Naive B cell (primary cell): ENCODE measurements around the gene ST3GAL2. TPM values are rescaled to one million over a fixed set of nuclear protein-coding genes. Genes with fewer than 3 reads are reported as not detected.
"Not testable (repeated sequence)": the region's sequence is repeated elsewhere in the genome, so short reads cannot be mapped to it uniquely, and the experiment has no call there.

Experiments
- ATAC-seq, 2 donors: fragments of 150-1000 bp; cut with Tn5 transposase; 2 replicates each; pipeline ENCODE4 v1.10.0; 2021; ENCODE audit warnings: low read depth in 2 of 2, mild to moderate bottlenecking in 2 of 2, moderate library complexity in 2 of 2
- DNase-seq: peaks from one replicate; pipeline ENCODE4 v3.0.0; 2022
- H3K27ac Mint-ChIP-seq, 6 donors: one replicate each; pipeline ENCODE4 v1.8.0; 2020 to 2022; ENCODE audit warnings: mild to moderate bottlenecking in 6 of 6, mixed read lengths in 6 of 6, moderate library complexity in 5 of 6, inconsistent platforms in 2 of 6
- H3K27me3 Mint-ChIP-seq, 3 donors: one replicate each; pipeline ENCODE4 v1.8.0; 2021 to 2022; ENCODE audit warnings: mixed read lengths in 3 of 3, mild to moderate bottlenecking in 1 of 3
- H3K36me3 Mint-ChIP-seq, 2 donors: one replicate each; pipeline ENCODE4 v1.8.0; 2020 to 2022; ENCODE audit warnings: mixed read lengths in 2 of 2, inconsistent platforms in 1 of 2, mild to moderate bottlenecking in 1 of 2
- H3K4me1 Mint-ChIP-seq, 3 donors: one replicate each; pipeline ENCODE4 v1.8.0; 2020 to 2022; ENCODE audit warnings: mixed read lengths in 3 of 3, inconsistent platforms in 1 of 3, mild to moderate bottlenecking in 1 of 3, moderate library complexity in 1 of 3
- H3K4me3 Mint-ChIP-seq, 8 donors: one replicate each; pipeline ENCODE4 v1.8.0; 2020 to 2022; ENCODE audit warnings: mild to moderate bottlenecking in 8 of 8, mixed read lengths in 8 of 8, moderate library complexity in 8 of 8, inconsistent platforms in 2 of 8
- H3K9me3 Mint-ChIP-seq, 7 donors: one replicate each; pipeline ENCODE4 v1.8.0; 2020 to 2022; ENCODE audit warnings: mixed read lengths in 7 of 7, mild to moderate bottlenecking in 5 of 7, inconsistent platforms in 2 of 7, moderate library complexity in 1 of 7
- polyA plus RNA-seq, 6 donors: library from polyadenylated mRNA; unstranded; fragments of 300-500 nt; fragmentation: Illumina TruSeq; gene quantifications; one replicate each; pipeline ENCODE4 v1.2.3, GENCODE V29; 2021; ENCODE audit warnings: low read depth in 6 of 6

ST3GAL2 gene
- polyA plus RNA-seq, 6 donors from 2014 or later, result 12.7 to 28.7 (median 22.3) TPM

GRCh38 chr16:70455910-70456309 lies 17.0 kb upstream of the ST3GAL2 start:
- peak overlapping the region in 2 of 6 donors; percentile 92 to 93 for H3K27ac Mint-ChIP-seq
- no peaks in the 10 kb centered on the region for H3K9me3 Mint-ChIP-seq
- peaks cover 0 to 4% (median 0%) of the 10 kb centered on the region in 3 donors for H3K27me3 Mint-ChIP-seq
- H3K4me1 Mint-ChIP-seq, result peaks cover 5 to 30% (median 12%) of the 10 kb centered on the region in 3 donors
- DNase-seq, result no peak
- no peak for ATAC-seq
- H3K4me3 Mint-ChIP-seq, result peak overlapping the region in 7 of 8 donors; percentile 90 to 96 (median 93)
- no peaks in the 10 kb centered on the region for H3K36me3 Mint-ChIP-seq

DNA sequence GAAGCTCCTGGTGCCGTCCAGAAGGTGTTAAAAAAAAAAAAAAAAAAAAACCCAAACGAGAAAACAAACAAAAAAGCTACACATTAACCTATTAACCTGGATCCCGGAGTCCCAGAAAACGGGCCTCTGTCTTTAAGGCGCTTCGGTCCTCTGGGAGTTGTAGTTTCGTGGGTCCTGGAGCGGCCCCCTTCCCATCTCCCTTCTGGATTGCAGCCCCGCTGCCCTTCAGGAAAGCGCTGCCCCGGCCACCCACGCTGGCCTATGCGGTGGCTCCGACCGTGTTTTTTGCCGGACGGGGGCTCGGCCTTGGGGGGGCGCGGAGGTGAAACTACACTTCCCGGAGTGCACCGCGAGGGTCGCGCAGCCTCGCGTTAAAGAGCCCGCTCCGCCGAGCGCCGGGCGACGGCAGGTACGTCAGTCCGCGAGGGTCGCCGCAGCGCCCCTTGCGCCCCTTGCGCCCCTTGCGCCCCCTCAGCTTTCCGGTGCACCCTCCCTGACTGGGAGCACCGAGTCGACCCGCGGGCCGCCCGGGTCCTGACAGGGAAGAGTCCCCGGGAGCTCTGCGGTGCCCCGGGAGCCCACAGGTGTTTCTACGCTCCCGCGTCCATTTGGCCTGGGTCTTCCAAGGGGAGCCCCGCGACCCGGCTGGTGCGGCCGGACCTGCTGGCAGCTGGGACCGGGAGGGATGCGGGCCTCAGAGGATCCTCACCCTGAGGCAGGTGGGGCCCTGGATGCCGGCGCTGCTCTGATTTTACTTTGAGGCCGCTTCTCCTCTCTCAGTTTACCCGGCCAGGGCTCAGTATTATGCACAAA lies 15.5 kb upstream of the ST3GAL2 start, which contains the start of gene FCSK:
FCSK (plus strand) TSS at position 374 of the 813 bp plus-strand sequence. CDS start 8,596 bp downstream, outside the sequence.
- Mint-ChIP-seq H3K36me3 (no peaks in the 10 kb centered on the region), H3K27me3 (peaks cover 0 to 4% (median 0%) of the 10 kb centered on the region in 3 donors), H3K4me1 (peaks cover 5 to 33% (median 12%) of the 10 kb centered on the region in 3 donors), H3K27ac (peak within 1 kb of the TSS; percentile 89 to 98 (median 93)), H3K4me3 (peak within 1 kb of the TSS; percentile 90 to 96 (median 94)), H3K9me3 (no peaks in the 10 kb centered on the region)
- DNase-seq, result peak; percentile 86
- ATAC-seq, result peak; percentile 93 to 94

DNA sequence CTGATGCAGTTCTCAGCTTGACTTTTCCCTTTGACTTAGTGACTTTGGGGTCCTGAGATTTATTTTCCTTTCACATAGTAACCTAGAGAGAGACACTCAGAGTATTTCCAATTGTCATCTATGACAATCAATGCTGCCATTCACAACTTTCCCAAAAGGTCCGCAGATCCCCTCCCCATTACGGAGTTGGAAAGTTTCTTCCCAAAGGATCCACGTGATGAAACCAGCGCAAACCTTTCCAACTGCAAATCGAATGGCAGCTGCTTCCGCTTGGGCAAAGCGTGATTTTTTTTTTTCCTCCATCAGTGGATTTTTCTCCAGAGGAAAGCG lies 15.0 kb upstream of the ST3GAL2 start:
- DNase-seq (no peak), ATAC-seq (no peak)
- H3K4me3 Mint-ChIP-seq, result peak overlapping the region; percentile 90 to 96 (median 94)
- H3K9me3 Mint-ChIP-seq, result no peaks in the 10 kb centered on the region
- H3K4me1 Mint-ChIP-seq, result peaks cover 5 to 33% (median 12%) of the 10 kb centered on the region in 3 donors
- H3K27me3 Mint-ChIP-seq, result peaks cover 0 to 4% (median 0%) of the 10 kb centered on the region in 3 donors
- H3K27ac Mint-ChIP-seq, result peak overlapping the region; percentile 84 to 98 (median 91)
- H3K36me3 Mint-ChIP-seq, result no peaks in the 10 kb centered on the region

DNA sequence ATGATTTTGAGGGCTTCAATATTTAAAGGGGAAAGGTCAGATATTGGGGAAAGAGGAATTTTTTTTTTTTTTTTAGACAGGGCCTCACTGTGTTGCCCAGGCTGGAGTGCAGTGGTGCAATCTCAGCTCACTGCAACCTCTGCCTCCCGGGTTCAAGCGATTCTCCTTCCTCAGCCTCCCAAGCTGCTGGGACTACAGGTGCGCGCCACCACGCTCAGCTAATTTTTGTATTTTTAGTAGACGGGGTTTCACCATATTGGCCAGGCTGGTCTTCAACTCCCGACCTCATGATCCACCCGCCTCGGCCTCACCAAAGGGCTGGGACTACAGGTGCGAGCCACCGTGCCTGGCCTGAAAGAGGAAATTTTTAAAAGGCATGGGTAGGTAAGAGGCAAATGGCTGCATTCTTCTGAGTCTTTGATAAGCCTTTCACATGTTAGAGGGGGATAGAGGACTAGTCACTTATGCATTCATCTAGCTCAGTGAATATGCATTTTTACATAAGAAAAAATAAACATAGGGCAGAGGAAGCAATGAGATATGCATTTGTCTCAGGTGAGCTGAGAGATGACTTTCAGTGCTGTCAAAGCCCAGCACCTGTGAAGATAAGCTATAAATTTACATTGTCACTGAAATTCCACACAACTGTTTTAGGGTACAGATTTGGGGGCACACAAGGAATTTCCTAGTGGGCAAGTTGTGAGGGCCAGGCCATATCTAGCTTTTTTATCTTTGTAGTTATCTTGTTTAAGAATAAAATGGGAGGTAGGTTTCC lies 14.4 kb upstream of the ST3GAL2 start:
- Mint-ChIP-seq H3K9me3 (no peaks in the 10 kb centered on the region), H3K27me3 (peaks cover 0 to 4% (median 0%) of the 10 kb centered on the region in 3 donors), H3K4me3 (peak overlapping the region; percentile 90 to 96 (median 94)), H3K4me1 (peaks cover 5 to 33% (median 12%) of the 10 kb centered on the region in 3 donors), H3K36me3 (no peaks in the 10 kb centered on the region), H3K27ac (peak overlapping the region; percentile 51 to 96 (median 88))
- no peak for DNase-seq
- ATAC-seq, result no peak

GRCh38 chr16:70451004-70451340 lies 12.1 kb upstream of the ST3GAL2 start:
- H3K36me3 Mint-ChIP-seq, ATAC-seq, H3K9me3 Mint-ChIP-seq, H3K27ac Mint-ChIP-seq, DNase-seq, H3K27me3 Mint-ChIP-seq: not testable (repeated sequence)
- peak overlapping the region in 1 of 8 donors; percentile 42 for H3K4me3 Mint-ChIP-seq
- peaks cover 14 to 45% (median 16%) of the 10 kb centered on the region in 3 donors for H3K4me1 Mint-ChIP-seq

DNA sequence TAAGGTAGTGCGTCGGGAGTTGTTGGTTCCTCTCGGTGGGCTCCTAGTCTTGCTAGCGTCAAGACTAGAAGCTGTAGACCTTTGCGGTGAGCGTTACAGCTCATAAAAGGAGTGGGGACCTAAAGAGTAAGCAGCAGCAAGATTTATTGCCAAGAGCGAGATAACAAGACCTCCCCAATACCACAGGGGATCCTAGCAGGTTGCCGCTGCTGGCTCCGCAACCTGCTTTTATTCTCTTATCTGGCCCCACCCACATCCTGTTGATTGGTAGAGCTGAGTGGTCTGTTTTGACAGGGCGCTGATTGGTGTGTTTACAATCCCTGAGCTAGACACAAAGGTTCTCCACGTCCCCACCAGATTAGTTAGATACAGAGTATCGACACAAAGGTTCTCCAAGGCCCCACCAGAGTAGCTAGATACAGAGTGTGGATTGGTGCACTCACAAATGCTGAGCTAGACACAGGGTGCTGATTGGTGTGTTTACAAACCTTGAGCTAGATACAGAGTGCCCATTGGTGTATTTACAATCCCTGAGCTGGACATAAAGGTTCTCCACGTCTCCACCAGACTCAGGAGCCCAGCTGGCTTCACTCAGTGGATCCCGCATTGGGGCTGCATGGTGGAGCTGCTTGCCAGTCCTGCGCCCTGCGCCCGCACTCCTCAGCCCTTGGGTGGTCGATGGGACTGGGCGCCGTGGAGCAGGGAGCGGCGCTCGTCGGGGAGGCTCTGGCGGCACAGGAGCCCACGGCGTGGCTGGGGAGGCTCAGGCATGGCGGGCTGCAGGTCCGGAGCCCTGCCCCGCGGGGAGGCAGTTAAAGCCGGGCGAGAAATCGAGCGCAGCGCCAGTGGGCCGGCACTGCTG lies 11.5 kb upstream of the ST3GAL2 start:
- H3K27me3 Mint-ChIP-seq, H3K27ac Mint-ChIP-seq: not testable (repeated sequence)
- H3K4me3 Mint-ChIP-seq, result peak overlapping the region in 3 of 8 donors; percentile 0 to 14 (median 10)

GRCh38 chr16:70448075-70448474 lies 9.2 kb upstream of the ST3GAL2 start:
- DNase-seq, result no peak
- H3K36me3 Mint-ChIP-seq, result no peaks in the 10 kb centered on the region
- H3K4me3 Mint-ChIP-seq, result no peak overlapping the region
- no peak overlapping the region for H3K27ac Mint-ChIP-seq
- ATAC-seq, result no peak
- H3K27me3 Mint-ChIP-seq, result peaks cover 0 to 4% (median 0%) of the 10 kb centered on the region in 3 donors
- H3K4me1 Mint-ChIP-seq, result peaks cover 9 to 24% (median 9%) of the 10 kb centered on the region in 3 donors
- no peaks in the 10 kb centered on the region for H3K9me3 Mint-ChIP-seq

More for the DNA sequence above, 11.5 kb upstream of the ST3GAL2 start:
- not testable (repeated sequence) for DNase-seq, H3K9me3 Mint-ChIP-seq, ATAC-seq, H3K36me3 Mint-ChIP-seq
- peaks cover 14 to 39% (median 16%) of the 10 kb centered on the region in 3 donors for H3K4me1 Mint-ChIP-seq

DNA sequence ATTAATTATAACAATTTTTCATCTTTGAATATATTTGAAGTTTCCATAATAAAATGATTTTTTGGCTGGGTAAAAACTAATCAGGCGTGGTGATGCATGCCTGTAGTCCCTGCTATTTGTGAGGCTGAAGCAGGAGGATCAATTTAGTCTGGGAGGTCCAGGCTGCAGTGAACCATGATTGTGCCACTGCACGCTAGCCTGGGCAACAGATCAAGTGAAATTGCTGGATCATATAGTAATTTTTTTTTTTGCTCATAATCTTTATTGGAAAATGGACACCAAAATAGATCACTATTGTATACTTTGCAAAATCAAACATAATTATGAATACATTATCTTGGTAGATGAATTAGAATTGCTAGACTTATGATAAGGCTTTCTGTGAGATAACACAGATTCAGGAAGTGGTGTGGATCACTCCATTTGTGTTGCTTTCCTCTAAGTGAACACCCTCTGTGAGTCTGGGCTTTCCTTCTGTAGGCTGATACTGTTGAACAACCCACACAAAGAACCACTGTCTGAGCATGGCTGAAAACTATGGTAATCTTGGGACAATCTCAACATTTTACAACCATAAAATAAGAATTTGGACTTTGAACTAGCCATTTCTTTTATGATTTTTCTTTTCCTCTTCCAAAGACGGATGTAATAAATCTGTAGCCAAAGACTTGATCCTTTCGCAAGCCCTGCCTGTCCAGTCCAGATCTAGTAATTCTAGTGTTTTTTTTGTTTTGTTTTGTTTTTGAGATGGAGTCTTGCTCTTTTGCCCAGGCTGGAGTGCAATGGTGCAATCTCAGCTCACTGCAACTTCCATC lies 5.6 kb upstream of the ST3GAL2 start:
- DNase-seq (no peak), ATAC-seq (no peak)
- Mint-ChIP-seq H3K4me1 (peaks cover 4 to 22% (median 13%) of the 10 kb centered on the region in 3 donors), H3K4me3 (peak overlapping the region in 1 of 8 donors; percentile 36), H3K9me3 (no peaks in the 10 kb centered on the region), H3K36me3 (no peaks in the 10 kb centered on the region), H3K27ac (no peak overlapping the region), H3K27me3 (no peaks in the 10 kb centered on the region)

GRCh38 chr16:70442344-70442743 lies 3.4 kb upstream of the ST3GAL2 start:
- Mint-ChIP-seq H3K27ac (peak overlapping the region in 1 of 6 donors; percentile 60), H3K4me1 (peaks cover 19 to 30% (median 27%) of the 10 kb centered on the region in 3 donors), H3K27me3 (no peaks in the 10 kb centered on the region), H3K36me3 (no peaks in the 10 kb centered on the region), H3K9me3 (no peaks in the 10 kb centered on the region), H3K4me3 (peak overlapping the region in 1 of 8 donors; percentile 51)
- no peak for ATAC-seq
- DNase-seq, result no peak

GRCh38 chr16:70441406-70441990 lies 2.6 kb upstream of the ST3GAL2 start:
- no peaks in the 10 kb centered on the region for H3K9me3 Mint-ChIP-seq
- DNase-seq (no peak), ATAC-seq (no peak)
- H3K4me3 Mint-ChIP-seq, result peak overlapping the region in 4 of 8 donors; percentile 37 to 96 (median 69)
- no peak overlapping the region for H3K27ac Mint-ChIP-seq
- peaks cover 19 to 30% (median 27%) of the 10 kb centered on the region in 3 donors for H3K4me1 Mint-ChIP-seq
- H3K36me3 Mint-ChIP-seq, result no peaks in the 10 kb centered on the region
- H3K27me3 Mint-ChIP-seq, result no peaks in the 10 kb centered on the region

- Mint-ChIP-seq H3K36me3 (no peaks in the 10 kb centered on the region), H3K27me3 (no peaks in the 10 kb centered on the region), H3K27ac (peak overlapping the region in 3 of 6 donors; percentile 57 to 94 (median 88)), H3K4me1 (peaks cover 21 to 39% (median 30%) of the 10 kb centered on the region in 3 donors), H3K9me3 (no peaks in the 10 kb centered on the region), H3K4me3 (peak overlapping the region; percentile 89 to 98 (median 96))
- DNase-seq (no peak), ATAC-seq (no peak)
These were observed 1.3 kb upstream of the ST3GAL2 start for GRCh38 chr16:70440009-70440692.
